SIG-M5 treated with dmso at 0.1 percent for 504 hours (cell line): ENCODE data around the gene FRMPD4.

ENCODE experiments used
- DNase-seq: peaks from one replicate; lab custom pipeline; 2025; ENCODE audit not compliant: unreplicated experiment; lab: John Stamatoyannopoulos, UW

FRMPD4 gene

GRCh38 chrX:12360383-12360782 lies 222.1 kb downstream of the FRMPD4 start:
- no peak for DNase-seq

GRCh38 chrX:12360986-12361598 lies 222.8 kb downstream of the FRMPD4 start:
- DNase-seq = no peak

- no peak for DNase-seq
Observed at GRCh38 chrX:12363216-12363615, 224.9 kb downstream of the FRMPD4 start.

- DNase-seq = no peak
Observed at GRCh38 chrX:12366440-12366839, 228.2 kb downstream of the FRMPD4 start.

- DNase-seq = no peak
Observed at GRCh38 chrX:12367254-12367653, 229.0 kb downstream of the FRMPD4 start.

GRCh38 chrX:12370497-12370986 lies 232.3 kb downstream of the FRMPD4 start:
- DNase-seq = no peak

- no peak for DNase-seq
Observed at GRCh38 chrX:12372111-12372510, 233.8 kb downstream of the FRMPD4 start.

- DNase-seq = no peak
Observed at GRCh38 chrX:12374286-12374685, 236.0 kb downstream of the FRMPD4 start.

GRCh38 chrX:12378253-12378652 lies 240.0 kb downstream of the FRMPD4 start:
- no peak for DNase-seq

GRCh38 chrX:12378706-12379105 lies 240.4 kb downstream of the FRMPD4 start:
- no peak for DNase-seq

- no peak for DNase-seq
Observed at GRCh38 chrX:12379671-12380070, 241.4 kb downstream of the FRMPD4 start.

GRCh38 chrX:12383196-12383595 lies 244.9 kb downstream of the FRMPD4 start:
- no peak for DNase-seq

- no peak for DNase-seq
Observed at GRCh38 chrX:12390301-12390700, 252.0 kb downstream of the FRMPD4 start.

GRCh38 chrX:12396584-12396983 lies 258.3 kb downstream of the FRMPD4 start:
- no peak for DNase-seq

- DNase-seq = no peak
Observed at GRCh38 chrX:12400218-12400617, 261.9 kb downstream of the FRMPD4 start.

GRCh38 chrX:12401252-12401651 lies 263.0 kb downstream of the FRMPD4 start:
- no peak for DNase-seq

- no peak for DNase-seq
Observed at GRCh38 chrX:12403474-12404082, 265.3 kb downstream of the FRMPD4 start.

- no peak for DNase-seq
Observed at GRCh38 chrX:12405306-12405705, 267.0 kb downstream of the FRMPD4 start.

GRCh38 chrX:12410523-12410922 lies 272.2 kb downstream of the FRMPD4 start:
- DNase-seq = no peak

- DNase-seq = no peak
Observed at GRCh38 chrX:12411831-12412230, 273.6 kb downstream of the FRMPD4 start.

GRCh38 chrX:12412561-12412960 lies 274.3 kb downstream of the FRMPD4 start:
- no peak for DNase-seq

- DNase-seq = no peak
Observed at GRCh38 chrX:12419591-12419990, 281.3 kb downstream of the FRMPD4 start.

GRCh38 chrX:12421918-12422317 lies 283.6 kb downstream of the FRMPD4 start:
- no peak for DNase-seq
